Right hindlimb (tissue), 1 donor: ENCODE results near the gene RERE.
"Not testable (repeated sequence)": the region's sequence is repeated elsewhere in the genome, so short reads cannot be mapped to it uniquely, and the experiment has no call there.

Source experiments
- DNase-seq: peaks from one replicate; pipeline ENCODE4 v3.0.0-alpha.2; 2018

The RERE gene

DNA sequence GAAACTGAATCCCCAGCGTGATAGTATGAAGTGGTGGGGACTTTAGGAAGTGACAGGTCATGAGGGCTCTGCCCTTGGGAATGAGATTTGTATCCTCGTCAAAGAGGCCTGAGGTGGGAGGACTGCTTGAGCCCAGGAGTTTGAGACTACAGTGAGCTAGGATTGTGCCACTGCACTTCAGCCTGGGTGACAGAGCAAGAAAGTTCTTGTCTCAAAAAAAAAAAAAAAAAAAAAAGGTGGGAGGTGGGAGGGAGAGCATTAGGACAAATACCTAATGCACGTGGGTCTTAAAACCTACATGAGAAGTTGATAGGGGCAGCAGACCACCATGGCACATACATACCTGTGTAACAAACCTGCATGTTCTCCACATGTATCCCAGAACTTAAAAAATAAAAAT is 24.0 kb upstream of the RERE start:
- DNase-seq = no peak

DNA sequence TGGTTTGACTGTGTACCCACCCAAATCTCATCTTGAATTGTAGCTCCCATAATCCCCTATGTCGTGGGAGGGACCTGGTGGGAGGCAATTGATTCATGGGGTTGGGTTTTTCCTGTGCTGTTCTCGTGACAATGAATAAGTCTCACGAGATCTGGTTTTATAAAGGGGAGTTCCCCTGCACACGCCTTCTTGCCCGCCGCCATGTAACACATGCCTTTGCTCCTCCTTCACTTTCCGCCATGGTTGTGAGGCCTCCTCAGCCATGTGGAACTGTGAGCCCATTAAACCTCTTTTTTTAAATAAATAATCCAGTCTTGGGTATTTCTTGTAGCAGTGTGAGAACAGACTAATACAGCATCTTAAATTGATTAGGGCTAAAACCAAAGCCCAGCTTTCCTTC is 22.6 kb upstream of the RERE start:
- DNase-seq = no peak

DNA sequence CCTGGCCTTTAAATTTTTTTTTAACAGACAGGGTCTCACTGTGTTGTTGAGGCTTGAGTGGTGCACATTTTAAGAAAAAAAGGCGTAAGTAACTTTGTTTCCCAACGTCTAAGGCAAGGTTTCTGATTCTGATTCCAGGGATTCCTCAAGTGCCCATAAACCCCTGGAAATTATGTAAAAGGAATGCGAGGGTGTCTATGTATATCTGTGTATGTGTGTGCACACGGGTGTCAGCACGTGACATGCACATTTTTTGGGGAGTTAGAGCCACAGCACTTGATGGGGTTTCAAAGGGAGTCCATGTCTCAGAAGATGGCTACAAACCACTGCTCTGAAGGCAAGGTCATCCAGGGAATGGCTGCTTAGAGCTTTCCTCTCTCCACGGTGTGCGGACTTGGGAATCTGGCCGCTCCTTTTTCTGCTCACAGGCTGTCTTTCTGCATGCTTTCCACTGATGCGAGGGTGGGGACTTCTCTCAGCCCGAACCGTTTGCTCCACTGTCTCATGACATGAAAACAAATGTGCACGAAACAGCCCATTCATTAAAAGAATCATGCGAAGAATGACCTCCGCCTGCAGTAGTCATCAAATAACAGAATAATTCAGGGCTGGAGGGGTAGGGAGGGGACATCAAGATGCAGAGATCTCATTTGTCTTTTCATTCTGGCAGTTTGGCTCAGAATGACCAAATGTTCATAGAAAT is 18.7 kb upstream of the RERE start:
- DNase-seq = no peak

DNA sequence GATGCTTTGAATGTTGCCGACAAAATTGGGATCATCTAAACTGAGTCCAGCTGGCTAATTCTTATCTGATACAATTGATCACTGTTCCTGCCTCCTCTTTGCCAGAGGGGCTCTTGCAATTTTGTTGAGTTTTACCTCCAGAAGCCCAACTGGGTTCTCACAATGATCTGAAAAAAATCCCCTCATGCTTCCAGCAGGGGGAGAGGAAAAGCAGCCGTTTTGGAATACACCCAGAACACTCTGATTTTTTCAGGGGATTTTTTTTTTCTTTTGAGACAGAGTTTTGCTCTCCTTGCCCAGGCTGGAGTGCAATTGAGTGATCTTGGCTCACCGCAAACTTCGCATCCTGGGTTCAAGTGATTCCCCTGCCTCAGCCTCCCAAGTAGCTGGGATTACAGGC is 13.9 kb upstream of the RERE start:
- no peak for DNase-seq

DNA sequence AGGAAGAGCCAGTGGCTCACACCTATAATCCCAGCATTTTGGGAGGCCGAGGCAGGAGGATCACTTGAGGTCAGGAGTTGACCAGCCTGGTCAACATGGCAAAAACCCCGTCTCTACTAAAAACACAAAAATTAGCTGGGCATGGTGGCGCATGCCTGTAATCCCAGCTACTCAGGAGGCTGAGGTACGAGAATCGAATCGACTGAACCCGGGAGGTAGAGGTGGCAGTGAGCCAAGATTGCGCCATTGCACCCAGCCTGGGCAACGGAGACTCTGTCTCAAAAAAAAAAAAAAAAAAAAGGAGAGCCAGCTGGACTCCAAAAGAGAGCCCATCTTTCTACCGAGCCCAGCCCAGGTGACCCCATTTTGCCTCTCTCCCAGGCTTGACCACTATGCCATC is 13.3 kb upstream of the RERE start:
- not testable (repeated sequence) for DNase-seq

GRCh38 chr1:8825985-8826481 is 8.6 kb upstream of the RERE start:
- DNase-seq = peak; percentile 39

DNA sequence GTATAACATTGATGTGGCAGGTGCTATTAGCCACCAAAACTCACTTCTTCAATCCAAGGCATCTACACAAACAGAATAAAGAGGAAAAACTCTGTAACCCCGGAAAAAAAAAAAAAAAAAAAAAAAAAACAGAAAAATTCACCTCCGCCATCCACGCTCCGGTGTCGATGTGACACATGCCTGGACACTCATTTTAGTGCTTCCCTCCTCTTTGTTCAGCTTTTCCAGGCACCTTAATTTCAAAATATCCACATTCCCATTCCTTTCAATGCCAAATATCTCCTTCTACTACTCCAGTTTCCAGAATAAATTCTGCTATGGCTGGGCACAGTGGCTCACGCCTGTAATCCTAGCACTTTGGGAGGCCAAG is 5.8 kb upstream of the RERE start:
- no peak for DNase-seq

GRCh38 chr1:8822373-8823294 is 5.2 kb upstream of the RERE start:
- peak; percentile 44 for DNase-seq

DNA sequence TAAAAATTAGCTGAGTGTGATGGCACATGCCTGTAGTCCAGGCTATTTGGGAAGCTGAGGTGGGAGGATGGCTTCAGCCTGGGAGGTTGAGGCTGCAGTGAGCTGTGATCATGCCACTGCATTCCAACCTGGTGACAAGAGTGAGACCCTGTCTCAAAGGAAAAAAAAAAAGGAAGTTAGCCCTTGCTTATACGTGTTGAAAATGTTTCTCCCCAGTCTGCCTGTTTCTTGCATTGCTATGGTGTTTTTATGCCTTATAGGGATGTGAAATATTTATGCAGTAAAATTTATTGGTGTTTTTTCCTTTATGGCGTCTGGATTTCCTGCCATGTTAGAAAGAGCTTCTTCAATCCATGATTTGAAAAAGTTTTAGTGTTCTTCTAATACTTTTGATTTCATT is 3.6 kb upstream of the RERE start:
- no peak for DNase-seq

DNA sequence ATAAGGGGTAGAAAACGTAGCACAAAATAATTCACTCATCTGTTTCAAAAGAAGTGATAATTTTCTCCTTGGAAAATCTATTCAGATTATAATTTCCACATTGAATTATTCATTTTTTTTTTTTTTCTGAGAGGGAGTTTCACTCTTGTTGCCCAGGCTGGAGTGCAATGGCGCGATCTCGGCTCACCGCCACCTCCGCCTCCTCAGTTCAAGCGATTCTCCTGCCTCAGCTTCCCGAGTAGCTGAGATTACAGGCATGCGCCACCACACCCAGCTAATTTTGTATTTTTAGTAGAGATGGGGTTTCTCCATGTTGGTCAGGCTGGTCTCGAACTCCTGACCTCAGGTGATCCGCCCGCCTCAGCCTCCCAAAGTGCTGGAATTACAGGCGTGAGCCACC is 1.3 kb upstream of the RERE start:
- DNase-seq = not testable (repeated sequence)

GRCh38 chr1:8818325-8818775 is 910 bp upstream of the RERE start:
- no peak for DNase-seq

DNA sequence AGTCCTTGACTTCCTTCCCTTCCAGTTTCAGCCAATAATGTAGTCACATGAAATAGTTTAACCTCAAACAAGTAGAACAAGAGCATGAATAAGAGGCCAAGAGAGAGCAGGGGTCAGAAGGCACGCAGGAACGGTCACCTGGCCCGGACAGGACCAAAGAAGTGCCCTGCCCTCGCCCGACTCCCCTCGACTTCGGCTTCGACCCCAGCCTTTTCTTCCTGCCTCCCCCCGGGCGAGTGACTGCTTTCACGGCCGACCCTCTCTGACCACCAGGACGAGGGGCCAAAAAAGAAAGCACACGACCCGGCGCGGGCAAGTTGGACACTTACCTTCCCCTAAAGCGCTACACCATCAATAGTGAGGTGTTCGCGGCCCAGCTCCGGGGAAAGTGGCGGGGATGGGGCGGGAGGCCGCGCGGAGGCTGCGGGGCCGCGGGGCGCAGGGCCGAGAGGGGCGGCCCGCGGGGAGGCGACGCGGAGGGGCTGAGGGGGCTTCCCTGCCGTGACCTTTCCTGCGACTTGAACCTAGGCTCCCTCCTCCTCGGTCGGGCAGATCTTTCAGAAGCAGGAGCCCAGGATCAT is 519 bp downstream of the RERE start:
- peak; percentile 33 for DNase-seq

GRCh38 chr1:8816264-8816663 is 1.2 kb downstream of the RERE start:
- no peak for DNase-seq

GRCh38 chr1:8815582-8816151 is 1.8 kb downstream of the RERE start:
- DNase-seq = peak; percentile 33

DNA sequence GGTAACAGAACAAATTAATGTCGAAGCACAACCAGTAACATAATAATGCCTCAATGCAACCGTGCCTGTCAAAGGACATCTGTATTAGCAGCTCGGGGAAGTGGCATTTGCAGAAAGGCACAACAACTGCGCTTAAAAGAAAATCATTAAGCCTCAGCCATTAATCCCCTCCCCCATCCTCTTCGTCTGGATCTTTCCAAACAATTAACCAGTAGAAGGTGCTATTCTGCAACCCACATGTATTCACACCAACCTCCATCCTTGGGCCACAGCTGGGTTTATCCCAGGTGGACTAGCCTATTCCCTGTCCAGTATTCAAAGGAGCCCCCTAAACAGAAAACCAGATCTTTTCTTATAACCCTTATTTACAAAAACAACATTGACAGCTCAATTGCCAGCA is 2.6 kb downstream of the RERE start:
- DNase-seq = no peak

DNA sequence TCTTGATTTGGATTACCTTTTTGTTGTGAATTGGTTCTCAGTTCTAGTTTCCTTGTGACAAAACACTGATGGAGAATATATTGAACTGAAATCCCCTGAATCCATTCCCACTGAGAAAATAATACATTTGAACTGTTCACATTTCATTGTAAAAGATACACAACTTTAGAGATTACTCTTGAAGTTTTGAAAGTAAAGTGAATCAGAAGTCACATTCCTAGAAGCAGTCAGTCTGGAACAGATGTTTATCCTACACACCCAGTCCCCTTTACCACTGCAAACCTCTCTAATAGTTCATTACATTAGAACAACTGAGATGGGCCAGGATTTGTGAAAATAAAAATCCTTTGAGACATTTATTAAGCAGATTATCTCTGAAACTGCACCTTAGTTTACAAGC is 3.4 kb downstream of the RERE start:
- DNase-seq = no peak

- DNase-seq = no peak
These were observed 4.2 kb downstream of the RERE start for GRCh38 chr1:8813016-8813763.

DNA sequence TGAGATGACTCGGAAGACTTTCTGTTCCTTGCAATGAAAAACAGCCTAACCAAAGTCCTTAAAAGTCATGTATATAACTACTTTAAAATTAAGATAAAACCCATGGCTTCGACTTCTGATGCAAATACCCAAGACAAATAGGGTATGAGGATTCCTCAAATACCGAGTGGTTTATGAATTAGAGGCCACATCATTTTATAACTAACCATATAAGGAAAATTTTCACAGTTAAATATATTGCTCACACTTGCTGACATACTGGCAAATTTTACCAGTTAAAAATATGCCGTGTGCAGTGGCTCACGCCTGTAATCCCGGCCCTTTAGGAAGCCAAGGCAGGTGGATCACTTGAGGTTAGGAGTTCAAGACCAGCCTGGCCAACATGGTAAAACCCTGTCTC is 5.4 kb downstream of the RERE start:
- no peak for DNase-seq

DNA sequence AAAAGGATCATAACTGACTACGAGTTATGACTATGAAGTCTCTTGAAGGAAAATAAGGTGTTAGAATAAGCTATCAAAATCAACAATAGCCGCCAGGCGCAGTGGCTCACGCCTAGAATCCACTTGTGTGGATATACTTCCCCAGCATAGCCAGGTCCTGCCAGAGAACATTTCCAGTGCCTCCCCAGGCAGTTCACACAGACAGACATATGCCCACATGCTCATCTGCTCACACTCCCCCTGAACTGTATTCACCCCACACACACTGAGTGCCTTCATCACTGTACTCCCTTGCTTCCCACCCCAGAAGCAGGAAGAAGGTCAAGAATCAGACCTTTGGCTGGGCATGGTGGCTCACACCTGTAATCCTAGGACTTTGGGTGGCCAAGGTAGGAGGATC is 6.5 kb downstream of the RERE start:
- no peak for DNase-seq

GRCh38 chr1:8809342-8809736 is 8.1 kb downstream of the RERE start:
- no peak for DNase-seq

GRCh38 chr1:8807004-8807403 is 10.4 kb downstream of the RERE start:
- DNase-seq = no peak

- no peak for DNase-seq
These were observed 17.0 kb downstream of the RERE start for GRCh38 chr1:8800416-8800815.

- DNase-seq = no peak
These were observed 20.2 kb downstream of the RERE start for GRCh38 chr1:8797216-8797615.
